Germinal center (tissue), 1 donor: ENCODE results near the gene NEU4.
"Not testable (repeated sequence)": the region's sequence is repeated elsewhere in the genome, so short reads cannot be mapped to it uniquely, and the experiment has no call there.

Experiments
- DNase-seq: peaks from one replicate; pipeline ENCODE4 v3.0.0; 2012; ENCODE audit warnings: mixed read lengths, low spot score

NEU4 gene

DNA sequence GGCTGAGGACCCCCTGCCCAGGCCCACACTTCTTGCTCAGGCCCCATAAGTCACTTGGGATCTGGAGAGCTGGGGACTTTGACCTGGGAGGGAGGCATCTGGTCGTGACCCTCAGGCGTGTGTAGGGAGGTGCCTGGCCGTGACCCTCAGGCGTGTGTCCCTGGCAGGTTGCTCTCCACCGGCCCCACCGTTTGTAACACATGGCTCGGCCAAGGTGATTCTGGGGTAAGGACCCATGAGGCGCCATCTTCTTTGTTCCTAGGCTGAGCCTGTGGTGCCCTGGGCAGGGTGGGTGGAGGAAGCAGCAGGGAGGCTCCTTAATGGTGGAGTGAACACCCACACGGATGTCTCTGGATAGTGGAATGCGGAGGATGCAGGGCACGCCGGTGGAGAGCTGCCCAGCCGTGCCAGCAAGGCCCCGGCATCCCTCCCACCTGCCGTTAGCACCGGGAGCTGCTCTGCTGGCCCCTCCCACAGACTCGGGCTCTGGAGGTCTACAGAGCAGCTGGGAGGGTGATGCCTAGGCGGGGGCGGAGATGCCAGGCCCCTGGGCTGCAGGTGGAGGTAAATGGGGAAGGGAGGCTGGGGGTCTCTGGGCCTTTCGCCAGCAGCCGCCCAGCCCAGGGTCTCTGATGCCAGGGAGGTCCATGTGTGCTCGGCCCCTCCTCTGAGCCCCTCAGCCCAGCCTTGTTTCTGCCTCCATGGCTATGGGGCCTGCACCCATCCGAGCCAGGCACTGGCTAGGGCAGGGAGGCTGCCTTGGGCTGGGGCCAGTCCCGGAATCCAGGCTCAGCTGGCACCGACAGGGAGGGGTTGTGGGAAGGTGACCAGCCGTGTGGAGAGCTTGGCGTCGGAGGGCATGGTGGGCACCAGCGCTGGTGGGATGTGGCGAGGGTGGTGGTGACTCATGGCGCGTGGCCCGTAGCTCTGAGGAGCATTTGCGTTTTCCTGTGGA is 33.5 kb upstream of the NEU4 start:
- no peak for DNase-seq

DNA sequence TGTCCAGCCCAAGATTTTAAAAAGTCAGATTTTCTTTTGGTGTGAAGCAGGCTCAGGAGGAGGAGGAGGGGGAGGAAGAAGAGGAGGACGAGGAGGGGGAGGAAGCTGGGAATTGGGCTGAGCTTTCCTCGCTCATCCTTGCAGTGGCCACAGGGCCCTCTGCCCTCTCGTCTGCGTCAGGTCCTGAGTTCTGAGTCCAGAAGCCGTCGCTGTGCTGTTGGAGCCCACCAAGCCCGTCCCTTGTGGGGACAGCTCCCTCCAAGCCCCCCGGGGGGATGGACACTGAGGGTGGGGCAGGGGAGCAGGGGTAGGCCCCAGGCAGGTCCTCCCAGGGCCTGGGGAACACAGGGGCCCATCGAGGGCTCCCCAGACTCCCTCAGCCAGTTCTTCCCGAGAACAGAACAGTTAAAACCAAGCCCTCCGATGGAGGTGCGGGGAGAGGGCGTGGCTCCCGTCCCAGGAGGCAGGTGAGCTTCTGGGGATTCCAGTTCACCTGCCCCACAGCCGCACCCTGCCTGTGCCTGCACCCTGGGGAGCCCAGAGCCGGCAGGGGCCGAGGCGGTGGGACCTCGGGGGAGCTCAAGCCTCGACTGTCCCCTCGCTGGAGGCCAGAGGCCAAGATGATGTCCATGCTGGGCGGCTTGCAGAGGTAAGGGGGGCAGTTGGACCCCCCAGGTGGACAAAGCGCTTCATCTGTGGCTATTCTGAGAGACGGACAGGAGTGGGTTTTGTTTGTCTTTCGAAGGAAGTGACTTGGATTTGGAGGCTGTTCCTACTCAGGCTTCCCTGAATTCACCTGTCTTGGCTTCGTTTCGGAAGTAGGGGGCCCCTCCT is 32.4 kb upstream of the NEU4 start, which contains the start of gene GAL3ST2:
Gene GAL3ST2 (plus strand): TSS at position 487 of the 834 bp plus-strand sequence. CDS start 134 bp downstream, at position 621.
- DNase-seq: no peak

DNA sequence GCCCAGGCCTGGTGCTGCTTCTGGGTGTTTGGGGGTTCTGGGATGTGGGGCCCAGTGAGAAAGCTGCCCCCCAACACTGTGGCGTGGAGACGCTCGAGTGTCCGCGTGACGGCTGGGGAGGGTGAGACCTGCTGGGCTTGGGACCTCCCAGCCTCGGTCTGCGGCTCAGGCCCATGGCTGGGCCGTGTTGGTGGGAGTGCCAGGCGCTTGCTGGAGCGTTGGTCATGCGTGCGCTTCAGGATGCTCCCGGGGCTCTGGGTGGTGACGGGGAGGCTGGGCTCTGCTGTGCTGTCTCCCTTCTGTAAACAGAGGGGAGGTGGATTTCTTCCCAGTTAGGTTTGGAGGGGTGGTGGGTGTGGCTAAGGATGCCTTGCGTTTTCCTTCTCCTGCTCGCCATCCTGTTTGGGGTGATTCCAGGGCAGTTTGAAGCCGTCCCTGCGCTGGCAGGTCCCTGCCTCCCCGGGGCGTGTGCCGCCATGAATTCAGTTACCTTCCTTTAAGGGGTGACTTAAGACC is 31.8 kb upstream of the NEU4 start:
- no peak for DNase-seq

DNA sequence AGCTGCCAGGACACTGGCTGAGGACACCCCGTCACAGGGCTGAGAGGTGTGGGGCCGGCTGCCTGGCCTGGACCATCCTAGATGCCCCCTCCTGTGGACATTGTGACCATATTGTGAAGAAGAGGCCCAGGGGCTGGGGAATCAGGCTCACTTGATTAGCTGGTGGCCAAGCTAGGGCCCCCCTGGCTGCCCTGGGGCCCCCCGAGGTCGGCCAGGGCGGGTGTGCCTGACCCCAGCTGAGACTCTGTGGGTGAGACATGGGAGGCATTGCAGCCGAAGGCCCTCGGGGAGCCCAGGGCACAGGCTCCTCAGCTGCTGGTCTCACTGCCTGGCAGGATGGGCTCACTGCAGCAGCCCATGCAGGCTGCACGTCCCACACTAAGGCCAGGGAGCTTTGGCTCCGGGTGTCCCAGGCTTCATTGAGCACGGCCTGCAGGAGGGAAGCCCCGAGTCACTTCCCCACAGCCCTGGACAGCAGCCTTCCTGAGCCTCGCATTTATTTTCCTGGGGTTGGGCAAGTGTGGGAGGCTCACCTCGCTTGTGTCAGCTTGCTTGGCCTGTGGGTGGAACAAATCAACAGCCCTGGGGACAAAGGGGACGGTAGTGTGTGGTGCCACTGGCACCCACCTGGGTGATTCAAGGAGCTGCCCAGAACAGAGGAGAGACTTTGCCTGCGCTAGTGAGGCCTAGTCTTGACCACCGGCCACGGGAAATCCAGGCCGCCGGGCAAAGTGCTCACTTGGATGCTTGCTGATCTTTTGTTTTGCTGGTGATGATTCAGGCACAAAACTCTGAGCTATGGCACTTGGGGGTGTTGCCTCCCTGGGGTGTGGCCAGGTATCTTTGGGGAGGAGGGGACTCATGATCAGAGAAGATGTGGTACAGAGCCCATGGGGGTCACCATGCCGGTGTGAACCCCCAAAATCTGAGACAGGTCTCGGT is 31.0 kb upstream of the NEU4 start:
- no peak for DNase-seq

DNA sequence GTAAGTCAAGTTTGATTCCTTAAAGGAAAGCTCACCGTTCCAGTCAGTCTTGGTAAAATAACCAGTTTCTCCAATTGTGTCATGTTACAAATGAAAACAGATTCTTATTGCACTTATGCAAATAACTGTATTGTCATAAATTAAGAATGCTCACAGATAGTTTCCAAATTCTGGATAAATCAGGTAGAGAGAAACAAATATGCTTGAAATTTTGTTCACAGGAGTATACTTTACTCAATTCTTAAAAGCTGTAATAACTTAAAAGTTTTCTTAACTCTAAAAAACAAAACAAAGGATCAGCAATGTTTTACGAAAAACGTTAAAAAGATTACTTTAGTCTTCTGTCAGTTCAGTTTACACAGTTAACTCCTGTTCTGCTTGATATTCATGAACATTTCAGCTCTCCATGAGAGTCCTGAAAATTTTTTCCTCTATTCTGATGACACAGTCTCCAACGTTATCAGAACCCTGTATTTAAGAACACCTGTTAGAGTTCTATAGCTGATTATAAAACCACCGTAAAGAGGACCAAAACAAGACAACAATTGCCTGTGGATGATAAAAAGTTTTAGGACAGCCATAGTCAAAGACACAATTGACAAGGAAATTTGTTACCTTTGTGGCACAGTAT is 27.9 kb upstream of the NEU4 start:
- no peak for DNase-seq

DNA sequence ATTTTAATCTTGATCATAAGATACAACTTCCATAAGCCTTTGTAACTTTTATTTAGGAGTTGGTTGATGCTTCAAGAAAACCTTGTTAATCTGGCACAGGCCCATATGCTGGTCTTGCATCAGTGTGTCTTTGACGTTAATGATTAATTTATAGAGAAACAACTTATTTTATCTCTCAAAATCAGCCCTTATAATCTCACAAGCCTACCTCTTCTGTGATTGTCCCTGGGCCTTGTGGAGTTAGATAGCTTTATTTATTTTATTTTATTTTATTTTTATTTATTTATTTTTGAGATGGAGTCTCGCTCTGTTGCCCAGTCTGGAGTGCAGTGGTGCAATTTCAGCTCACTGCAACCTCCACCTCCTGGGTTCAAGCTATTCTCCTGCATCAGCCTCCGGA is 26.9 kb upstream of the NEU4 start:
- DNase-seq: not testable (repeated sequence)

DNA sequence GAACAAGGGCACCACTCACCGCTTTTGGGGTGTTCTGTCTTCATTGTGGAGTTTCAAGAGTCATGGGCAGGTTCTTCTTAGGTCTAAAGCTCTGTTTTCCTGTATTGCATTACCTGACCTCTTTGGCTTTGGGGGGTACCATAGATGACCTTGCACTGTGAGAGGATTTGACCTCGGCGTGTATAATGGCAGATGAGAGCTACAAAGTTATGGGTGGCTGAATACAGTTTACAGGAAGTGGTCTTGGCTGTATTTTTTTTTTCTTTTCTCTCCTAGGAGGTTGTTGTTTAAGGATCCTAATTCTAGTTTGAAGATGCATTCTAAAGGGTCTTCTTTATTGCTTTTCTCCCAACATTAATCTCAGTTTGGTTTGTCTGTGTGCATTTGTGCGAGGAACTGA is 20.9 kb upstream of the NEU4 start:
- DNase-seq: no peak

DNA sequence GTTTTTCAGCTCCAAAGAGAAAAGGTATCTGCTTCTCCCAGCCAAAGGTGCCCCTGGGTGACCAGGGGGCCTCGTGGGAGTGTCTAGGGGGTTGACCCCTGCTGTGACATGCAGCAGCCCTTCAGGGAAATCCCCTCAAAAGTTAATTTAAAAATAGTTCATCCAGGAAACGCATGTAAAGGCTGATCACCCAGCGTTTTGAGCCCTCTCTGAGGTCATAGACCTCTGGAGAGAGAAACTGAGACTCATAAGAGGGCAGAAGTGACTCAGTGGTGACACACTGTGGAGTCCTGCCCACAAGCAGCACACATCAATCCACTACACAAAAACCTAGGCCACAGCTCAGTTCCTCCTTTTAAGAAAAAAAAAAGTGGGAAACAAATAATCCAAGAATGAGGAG is 20.4 kb upstream of the NEU4 start:
- DNase-seq: no peak

DNA sequence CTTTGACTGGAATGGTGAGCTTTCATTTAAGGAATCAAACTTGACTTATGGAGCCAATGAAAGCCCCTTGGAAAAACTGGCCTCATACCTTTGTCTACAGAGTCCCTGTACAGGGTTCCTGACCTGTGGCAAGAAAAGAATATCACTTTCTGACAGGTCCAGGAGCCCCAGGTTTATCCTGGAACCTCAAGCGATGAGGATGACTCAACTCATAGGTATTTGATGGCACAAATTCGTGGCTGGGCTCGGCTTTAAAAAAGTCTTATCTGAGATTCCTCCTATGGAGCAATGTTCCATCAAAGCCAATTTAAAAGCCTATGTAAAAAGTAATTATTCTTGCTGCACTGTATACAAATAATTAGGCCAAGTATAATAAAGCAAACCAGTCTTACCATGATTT is 17.6 kb upstream of the NEU4 start:
- DNase-seq: not testable (repeated sequence)

DNA sequence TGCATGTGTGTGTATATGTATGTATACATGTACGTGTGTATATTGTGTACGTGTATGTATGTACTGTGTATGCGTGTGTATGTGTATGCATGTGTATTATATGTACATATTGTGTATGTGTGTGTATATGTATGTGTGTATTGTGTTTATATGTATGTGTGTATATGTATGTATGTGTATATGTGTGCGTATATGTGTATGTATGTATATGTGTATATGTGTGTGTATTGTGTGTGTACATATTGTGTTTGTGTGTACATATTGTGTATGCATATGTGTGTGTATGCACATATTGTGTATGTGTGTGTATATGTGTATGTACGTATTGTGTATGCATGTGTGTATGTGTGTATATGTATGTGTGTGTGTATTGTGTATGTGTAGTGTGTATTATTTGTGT is 15.6 kb upstream of the NEU4 start:
- DNase-seq: no peak

DNA sequence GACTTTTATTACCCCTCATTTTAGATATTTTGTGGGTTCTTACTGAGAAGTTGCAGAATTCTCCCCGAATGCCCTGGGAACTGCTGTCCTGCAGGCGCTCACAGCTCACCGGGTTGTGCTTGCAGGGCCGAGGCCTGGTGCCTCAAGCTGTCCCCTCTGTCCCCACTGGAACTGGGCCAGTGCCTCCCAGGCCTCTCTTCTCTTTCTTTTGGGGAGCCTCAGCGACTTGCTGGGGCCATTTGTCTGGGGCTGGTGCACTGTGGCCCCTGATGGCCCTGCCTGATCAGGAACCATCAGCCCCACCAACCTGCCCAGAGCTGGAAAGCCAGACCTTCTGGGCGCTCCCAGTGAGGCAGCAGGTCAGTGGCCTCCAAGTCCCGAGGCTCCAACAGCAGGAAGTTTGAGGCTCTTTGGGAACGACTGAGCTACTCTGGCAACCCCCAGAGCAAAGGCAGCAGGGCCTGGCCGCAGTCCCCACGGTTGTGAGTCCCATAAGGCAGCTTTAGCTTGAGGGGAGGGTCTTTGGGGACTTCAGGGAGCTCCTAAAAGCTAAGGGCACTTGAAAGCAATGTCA is 14.7 kb upstream of the NEU4 start:
- DNase-seq: no peak

DNA sequence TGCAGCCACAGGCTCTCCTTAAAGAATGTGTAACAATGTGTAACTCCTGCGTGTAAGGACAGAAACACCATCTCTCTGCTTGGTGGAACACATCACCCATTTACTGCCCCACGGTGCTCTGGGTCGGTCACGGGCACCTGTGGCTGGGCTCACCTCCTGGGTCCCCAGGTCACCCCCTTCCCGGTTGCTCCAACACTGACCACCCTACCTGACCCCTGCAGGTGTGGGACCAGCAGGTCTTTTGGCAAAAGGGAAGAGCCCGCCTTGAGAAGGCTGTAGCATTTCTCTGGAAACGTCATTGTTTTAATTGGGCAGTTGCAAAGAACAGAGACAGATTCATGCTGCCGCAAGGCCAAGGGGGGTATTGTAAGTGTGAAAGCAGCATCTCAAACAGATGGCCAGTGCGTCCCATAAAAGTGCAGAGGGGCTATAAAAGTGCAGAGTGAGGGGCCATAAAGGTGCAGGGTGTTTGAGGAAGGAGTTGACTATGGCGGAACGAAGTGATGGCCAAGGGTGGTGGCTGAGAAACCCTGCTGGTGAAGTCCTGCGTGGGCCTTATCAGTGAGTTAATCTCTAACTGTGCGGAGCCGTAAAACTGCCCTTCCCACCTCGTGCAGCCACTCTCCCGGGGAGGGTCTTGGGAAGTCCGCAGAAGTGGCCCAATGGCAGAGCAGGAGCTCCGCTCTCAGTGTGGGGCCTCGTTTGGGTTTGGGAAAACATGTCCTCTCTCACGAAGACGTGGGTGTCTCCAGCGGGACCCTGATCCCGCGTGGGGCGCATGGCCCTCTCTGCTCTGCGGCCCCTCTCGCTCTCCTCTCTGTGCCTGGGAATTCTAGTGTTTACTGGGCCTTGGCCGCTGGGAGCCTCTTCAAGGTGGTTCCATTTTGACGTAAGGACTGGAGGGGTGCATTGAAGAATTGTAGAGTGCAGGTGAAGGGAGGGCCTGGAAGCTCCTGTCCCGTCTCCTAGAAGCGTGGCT is 13.7 kb upstream of the NEU4 start:
- DNase-seq: no peak

DNA sequence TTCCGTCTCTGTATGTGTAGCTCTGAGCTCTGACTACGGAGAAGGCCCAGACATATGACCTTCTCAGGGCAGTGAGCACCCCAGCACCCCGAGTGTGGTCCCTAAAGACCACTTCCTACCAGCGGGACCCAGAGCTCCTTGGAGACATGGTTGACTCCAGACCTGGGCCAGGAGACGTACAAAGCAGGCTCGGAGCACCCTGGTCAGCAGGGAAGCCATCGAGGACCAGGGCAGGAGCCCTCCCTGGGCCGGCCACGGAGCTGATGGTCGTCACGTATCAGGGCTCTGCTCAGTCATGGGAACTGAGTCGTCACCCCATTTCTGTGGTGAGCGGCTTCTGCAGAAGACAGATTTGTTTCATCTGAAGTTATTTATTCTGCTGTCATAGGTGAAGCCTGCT is 12.8 kb upstream of the NEU4 start:
- no peak for DNase-seq

DNA sequence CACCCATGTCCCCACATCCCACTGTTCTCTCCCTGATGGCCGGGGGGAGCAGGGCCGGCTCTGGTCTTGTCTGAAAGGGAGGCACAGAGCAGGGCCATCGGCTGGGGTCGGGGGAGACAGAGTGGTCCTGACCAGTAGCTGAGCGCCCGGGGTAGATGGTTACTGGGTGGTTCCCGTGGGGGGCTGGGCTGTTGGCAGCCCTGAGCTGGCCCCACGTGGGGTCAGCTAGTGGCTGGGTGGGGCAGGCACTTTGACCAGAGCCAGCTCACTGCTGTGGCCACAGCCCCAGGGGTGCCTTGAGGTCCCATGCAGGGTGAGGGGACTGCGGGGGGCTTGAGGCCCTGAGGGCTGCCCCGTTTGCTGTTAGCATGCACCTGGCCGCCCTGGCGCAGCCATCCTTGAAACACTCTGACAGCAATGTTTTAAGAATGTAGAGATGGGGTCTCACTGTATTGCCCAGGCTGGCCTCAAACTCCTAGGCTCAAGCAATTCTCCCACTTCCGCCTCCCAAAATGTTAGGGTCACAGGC is 12.3 kb upstream of the NEU4 start:
- DNase-seq: no peak

DNA sequence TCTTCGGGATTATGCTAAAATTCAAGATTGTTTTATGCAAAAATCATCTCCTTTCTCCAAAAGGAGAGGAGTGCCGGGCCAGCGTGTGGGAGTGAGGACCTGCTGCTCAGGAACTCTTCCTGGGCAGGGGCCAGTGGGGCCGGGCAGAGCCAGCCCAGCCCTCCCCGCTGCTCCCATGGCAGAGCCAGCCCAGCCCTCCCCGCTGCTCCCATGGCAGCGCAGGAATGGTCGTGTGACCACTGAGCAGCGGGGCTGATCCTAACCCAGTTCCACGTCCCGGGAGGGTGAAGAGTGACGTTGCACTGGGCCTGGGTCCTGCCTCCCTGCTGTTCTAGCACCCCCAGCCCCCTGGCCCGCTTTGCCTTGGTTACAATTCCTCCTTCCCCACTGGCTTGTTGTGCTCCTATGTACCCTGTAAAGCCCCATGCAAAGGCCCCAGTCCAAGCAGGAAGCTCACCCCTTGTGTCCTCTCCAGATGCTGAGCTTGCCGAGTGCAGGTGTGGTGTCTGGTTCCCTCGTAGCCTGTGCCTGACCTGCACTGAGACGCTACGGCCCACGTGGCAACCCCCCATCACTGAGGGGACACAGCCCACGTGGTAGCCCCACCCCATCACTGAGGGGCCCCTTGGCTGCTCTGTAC is 11.4 kb upstream of the NEU4 start:
- DNase-seq: no peak

DNA sequence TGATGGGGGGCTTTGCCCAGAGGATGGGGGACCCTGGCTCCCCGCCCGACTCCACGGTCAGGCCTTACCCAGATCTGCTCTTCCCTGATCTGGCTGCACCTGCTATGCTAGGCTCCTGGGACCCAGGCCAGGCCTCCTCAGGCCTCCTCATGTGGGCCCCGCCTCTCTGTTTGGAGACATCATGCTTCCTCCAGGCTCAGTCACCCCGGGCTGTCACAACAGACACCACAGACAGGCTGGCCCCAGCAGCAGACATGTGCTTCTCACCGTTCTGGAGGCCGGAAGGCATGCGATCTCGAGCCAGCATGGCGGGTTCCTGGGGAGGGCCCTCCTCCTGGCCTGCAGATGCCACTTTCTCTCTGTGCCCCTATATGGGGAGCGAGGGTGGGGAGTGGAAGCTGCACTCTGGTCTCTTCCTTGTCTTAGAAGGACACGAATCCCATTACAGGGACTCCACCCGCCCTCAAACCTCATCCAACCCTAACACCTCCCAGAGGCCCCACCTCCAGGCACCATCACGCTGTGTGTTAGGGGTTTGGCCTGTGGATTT is 10.8 kb upstream of the NEU4 start:
- no peak for DNase-seq

DNA sequence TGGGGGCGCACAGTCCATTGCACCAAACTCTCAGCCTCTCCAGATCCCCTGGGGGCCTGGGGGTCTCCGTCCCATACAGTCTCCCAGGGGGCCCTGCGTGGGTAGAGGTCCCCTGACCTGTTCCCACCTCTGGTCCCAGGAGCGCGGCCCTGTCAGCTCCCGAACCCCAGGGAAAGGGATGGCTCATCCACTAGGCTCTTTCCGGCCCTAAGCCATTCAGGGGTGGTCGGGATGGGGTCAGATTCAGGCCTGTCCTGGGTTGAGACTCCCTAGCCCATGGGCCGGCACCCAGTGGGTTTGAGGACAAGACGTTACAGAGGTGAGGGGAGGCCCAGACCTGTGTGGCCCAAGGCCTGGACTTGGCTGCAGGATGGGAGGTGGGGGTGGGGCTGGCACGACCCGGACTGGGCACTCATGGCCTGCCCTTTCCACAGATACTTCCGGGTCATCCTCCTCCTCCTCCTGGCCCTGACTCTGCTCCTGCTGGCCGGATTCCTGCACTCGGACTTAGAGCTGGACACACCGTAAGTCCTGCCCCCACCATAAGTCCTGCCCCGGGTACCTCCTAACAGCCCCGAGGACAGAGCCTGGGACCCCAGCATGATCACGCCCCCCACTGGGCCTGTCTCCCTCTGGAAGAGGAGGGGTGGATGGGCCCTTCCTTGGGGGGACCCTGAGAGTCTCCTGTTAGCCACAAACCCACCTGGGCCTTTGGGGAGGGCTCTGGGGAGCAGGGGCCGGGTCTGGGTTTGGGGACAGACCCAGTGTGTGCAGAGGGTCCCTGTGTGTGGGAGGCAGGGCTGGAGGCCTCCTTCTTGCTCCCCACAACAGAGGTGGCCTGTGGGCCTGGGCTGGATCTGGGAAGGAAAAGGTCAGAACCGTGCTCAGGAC is 10.1 kb upstream of the NEU4 start:
- DNase-seq: no peak
